ENCODE results near the gene CES3.
"Not testable (repeated sequence)": the region's sequence is repeated elsewhere in the genome, so short reads cannot be mapped to it uniquely, and the experiment has no call there.

CES3 gene

DNA sequence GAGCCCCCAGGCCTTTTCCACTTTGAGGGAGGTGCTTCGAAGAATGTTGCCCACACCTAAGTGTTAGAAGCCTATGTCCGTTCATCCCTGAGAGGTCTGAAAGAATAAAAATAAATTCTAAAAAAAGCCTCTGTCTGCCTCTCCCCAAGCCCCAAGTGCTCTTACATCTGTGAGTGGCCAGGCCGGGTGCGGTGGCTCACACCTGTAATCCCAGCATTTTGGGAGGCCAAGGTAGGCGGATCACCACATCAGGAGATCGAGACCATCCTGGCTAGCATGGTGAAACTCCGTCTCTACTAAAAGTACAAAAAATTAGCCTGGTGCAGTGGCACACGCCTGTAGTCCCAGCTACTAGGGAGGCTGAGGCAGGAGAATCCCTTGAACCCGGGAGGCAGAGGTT, 16.1 kb upstream of the CES3 start:
- in situ Hi-C loops (cut with MboI; ENCODE audit: low sequenced_read_pairs), result not testable (repeated sequence)

DNA sequence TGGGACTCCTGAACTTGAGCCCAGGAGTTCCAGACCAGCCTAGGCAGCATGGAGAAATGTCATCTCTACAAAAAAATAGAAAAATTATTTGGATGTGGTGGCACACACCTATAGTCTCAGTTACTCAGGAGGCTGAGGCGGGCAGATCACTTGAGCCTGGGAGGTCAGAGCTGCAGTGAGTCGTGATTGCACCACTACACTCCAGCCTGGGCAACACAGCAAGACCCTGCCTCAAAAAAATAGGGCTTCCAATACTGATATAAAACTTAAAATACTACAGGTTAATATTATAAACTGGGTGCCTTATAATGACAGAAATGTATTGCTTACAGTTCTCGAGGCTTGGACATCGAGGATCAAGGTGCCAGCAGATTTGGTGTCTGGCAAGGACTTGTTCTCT, 15.1 kb upstream of the CES3 start:
- in situ Hi-C loops (cut with MboI; ENCODE audit: low sequenced_read_pairs), result no loop called here

- in situ Hi-C loops (cut with MboI; ENCODE audit: low sequenced_read_pairs), result no loop called here
These were observed 14.5 kb upstream of the CES3 start for GRCh38 chr16:66946541-66946940.

- in situ Hi-C loops (cut with MboI; ENCODE audit: low sequenced_read_pairs), result no loop called here
These were observed 14.1 kb upstream of the CES3 start for GRCh38 chr16:66946974-66947301.

- in situ Hi-C loops (cut with MboI; ENCODE audit: low sequenced_read_pairs), result no loop called here
These were observed 13.6 kb upstream of the CES3 start for GRCh38 chr16:66947302-66948065.

DNA sequence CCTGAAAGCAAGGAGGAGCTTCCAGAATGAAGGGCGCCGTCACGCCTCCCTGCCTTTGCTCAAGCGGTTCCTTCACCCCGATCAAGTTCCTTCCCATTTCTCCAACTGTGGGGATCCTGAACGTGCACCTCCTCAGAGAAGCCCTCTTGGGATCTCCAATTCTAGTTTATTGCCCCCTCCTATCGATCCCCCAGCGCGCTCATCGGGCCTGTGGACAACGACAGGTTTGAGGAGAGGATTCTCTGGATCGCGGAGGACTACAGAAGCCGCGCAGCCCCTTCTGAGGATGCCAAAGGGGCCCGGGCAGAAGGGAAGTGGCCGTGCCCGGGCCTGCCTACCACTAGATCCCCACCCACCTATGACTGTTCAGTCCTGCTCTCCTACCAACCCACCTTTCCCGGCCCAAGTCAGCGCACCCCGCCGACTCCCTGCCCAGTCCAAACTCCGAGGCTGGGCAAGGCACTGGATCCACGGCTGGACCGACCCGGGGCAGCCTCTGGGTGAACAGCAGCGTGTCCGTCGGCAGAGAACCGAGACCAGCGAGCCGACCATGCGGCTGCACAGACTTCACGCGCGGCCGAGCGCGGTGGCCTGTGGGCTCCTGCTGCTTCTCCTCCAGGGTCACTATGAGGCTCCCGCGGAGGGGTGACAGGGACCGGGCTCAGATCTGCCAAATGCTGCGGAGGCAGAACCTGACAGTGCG, 12.8 kb upstream of the CES3 start:
- in situ Hi-C loops (cut with MboI; ENCODE audit: low sequenced_read_pairs), result no loop called here

GRCh38 chr16:66948837-66949225, 12.2 kb upstream of the CES3 start:
- in situ Hi-C loops (cut with MboI; ENCODE audit: low sequenced_read_pairs), result no loop called here

DNA sequence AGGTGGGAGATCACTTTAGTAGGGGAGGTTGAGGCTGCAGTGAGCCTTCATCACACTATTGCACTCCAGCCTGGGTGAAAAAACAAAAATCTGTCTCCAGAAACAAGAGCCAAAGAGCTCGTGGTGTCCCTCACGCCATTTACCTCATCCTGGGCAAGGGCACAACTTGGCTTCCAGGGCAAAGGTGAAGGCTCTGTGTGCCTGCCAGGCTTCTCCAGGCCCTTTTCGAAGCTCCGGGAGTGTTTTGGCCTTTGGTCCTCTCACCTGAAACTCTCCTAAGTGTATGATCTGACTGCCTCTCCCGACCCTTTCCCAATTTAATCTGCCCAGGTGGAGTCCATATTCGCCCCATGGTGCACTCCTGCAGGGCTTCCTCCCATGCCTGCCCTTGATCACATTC, 11.6 kb upstream of the CES3 start:
- in situ Hi-C loops (cut with MboI; ENCODE audit: low sequenced_read_pairs), result no loop called here

DNA sequence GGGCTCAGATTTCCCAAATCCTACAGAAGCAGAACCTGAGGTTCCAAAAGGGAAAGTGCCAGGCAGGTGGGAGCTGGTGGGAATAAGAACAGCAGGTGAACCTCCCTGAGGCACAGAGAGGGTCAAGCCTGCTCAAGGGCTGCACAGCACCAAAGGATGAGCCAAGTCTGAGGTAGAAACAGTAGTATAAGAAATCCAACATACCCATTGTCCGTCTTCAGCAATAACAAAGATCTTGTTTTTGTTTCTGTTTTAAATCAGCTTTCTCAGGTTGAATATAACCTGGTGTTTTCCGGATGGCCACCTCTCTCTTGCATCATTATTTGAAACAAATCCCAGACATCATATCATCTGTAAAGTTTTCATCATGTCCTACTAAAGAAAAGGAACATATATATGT, 10.6 kb upstream of the CES3 start:
- in situ Hi-C loops (cut with MboI; ENCODE audit: low sequenced_read_pairs), result no loop called here

DNA sequence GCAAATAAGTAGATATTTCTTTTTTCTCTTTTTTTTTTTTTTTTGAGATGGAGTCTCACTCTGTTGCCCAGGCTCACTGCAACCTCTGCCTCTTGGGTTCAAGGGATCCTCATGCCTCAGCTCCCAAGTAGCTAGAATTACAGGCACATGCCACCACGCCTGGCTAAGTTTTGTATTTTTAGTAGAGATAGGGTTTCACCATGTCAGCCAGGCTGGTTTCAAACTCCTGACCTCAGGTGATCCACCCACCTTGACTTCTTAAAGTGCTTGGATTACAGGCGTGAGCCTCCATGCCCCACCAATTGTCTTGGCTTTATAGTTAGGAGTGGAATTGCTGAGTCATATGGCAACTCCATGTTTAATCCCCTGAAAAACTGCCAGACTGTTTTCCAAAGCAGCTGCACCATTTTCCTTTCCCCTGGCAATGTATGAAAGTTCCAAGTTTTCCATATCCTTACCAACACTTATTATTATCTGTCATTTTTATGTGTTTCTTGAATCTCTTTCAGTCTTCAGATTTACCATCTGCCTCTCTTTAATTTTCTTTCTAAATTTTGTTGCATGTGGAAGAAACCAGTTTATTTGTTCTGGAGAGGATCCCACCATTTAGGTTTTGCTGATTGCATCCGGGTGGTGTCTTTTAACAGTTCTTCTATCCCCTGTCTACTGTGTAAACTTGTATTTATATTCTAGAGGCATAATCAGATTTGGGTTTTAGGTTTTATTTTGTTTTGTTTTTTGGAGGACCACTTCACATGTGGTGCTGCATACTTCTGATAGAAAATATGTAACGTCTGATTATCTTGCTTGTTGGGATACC, 9.9 kb upstream of the CES3 start:
- in situ Hi-C loops (cut with MboI; ENCODE audit: low sequenced_read_pairs), result no loop called here

- in situ Hi-C loops (cut with MboI; ENCODE audit: low sequenced_read_pairs), result no loop called here
These were observed 8.5 kb upstream of the CES3 start for GRCh38 chr16:66952430-66953110.

GRCh38 chr16:66953462-66954096, 7.5 kb upstream of the CES3 start:
- in situ Hi-C loops (cut with MboI; ENCODE audit: low sequenced_read_pairs), result no loop called here

DNA sequence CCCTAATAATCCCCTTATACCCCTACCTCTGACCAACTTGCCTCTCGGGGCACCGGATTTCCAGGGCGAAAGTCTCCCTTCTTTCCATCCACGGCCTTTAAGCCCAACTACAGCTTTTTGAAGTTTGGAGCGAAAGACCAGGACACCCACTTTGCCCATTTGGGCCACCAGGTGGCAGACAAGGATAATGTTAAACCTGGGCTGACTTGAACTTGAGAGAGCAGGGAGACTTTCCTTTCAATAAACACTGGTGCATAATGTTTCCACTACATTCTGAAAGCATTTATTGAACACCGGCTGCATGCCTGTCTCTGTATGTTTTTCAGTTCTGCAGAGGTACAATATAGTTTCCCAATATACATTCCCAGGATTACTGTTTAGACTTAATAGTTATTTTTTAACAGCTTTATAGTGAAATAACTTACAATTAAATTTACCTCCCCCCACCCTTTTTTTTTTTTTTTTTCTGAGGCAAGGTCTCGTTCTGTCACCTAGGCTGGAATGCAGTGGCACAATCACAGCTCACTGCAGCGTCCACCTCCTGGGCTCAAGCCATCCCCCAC, 6.9 kb upstream of the CES3 start:
- in situ Hi-C loops (cut with MboI; ENCODE audit: low sequenced_read_pairs), result no loop called here

DNA sequence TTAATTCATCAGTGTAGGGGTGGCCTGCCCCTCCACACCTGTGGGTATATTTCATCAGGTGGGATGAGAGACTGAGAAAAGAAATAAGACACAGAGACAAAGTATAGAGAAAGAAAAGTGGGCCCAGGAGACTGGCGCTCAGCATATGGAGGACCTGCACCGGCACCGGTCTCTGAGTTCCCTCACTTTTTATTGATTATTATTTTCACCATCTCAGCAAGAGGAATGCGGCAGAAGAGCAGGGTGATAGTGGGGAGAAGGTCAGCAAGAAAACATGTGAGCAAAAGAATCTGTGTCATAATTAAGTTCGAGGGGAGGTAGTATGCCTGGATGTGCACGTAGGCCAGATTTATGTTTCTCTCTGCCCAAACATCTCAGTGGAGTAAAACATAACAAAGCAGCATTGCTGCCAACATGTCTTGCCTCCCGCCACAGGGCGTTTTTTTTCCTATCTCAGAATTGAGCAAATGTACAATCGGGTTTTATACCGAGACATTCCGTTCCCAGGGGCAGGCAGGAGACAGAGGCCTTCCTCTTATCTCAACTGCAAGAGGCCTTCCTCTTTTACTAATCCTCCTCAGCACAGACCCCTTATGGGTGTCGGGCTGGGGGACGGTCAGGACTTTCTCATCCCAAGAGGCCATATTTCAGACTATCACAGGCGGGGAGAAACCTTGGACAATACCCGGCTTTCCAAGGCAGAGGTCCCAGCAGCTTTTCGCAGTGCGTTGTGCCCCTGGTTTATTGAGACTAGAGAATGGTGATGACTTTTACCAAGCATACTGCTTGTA, 5.5 kb upstream of the CES3 start:
- in situ Hi-C loops (cut with MboI; ENCODE audit: low sequenced_read_pairs), result not testable (repeated sequence)

GRCh38 chr16:66956154-66956457, 5.0 kb upstream of the CES3 start:
- in situ Hi-C loops (cut with MboI; ENCODE audit: low sequenced_read_pairs), result not testable (repeated sequence)

- in situ Hi-C loops (cut with MboI; ENCODE audit: low sequenced_read_pairs), result no loop called here
These were observed 2.0 kb upstream of the CES3 start for GRCh38 chr16:66958857-66959703.

- in situ Hi-C loops (cut with MboI; ENCODE audit: low sequenced_read_pairs), result no loop called here
These were observed 1.3 kb upstream of the CES3 start for GRCh38 chr16:66959704-66960161.

DNA sequence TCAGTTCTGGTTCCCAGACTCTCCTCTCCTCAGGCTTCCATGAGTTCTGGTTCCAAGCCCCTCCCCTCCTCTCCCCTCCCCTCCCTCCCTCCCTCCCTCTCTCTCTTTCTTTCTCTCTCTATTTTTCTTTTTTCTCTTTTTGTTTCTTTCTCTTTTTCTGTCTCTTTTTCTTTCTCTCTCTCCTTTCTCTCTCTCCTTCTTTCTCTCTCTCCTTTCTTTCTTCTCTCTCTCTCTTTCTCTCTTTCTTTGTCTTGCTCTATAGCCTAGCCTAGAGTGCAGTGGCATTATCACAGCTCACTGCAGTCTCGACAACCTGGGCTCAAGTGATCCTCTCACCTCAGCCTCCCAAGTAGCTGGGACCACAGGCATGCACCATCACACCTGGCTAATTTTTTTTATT, 796 bp upstream of the CES3 start:
- in situ Hi-C loops (cut with MboI; ENCODE audit: low sequenced_read_pairs), result no loop called here

- in situ Hi-C loops (cut with MboI; ENCODE audit: low sequenced_read_pairs), result no loop called here
These were observed 848 bp downstream of the CES3 start for GRCh38 chr16:66961914-66962313.
